Omental fat pad (tissue), 4 donors: ENCODE results near the gene AMBP. TPM values are rescaled to one million over a fixed set of nuclear protein-coding genes. Genes with fewer than 3 reads are reported as not detected.

Experiments used
- ATAC-seq: fragments of 150-250 bp; one replicate; pipeline ENCODE4 v1.9.1; 2016; ENCODE audit warnings: mild to moderate bottlenecking, moderate library complexity; ENCODE audit not compliant: low FRiP score
- DNase-seq: peaks from one replicate; pipeline ENCODE4 v3.0.0-alpha.2; 2019; ENCODE audit warnings: low spot score
- CTCF ChIP-seq, 3 donors: fragments of 450-650 bp; IDR thresholded peaks; one replicate each; pipeline ENCODE4 v1.5.1; 2016 to 2017; ENCODE audit warnings: antibody characterized with exemption in 3 of 3, mild to moderate bottlenecking in 3 of 3, moderate library complexity in 2 of 3
- total RNA-seq, 4 donors: library from RNA; depleted of rRNA; stranded (reverse); fragments of >200 nt; gene quantifications; one replicate each; pipeline ENCODE4 v1.1.0, GENCODE V29; 2016

AMBP gene
- total RNA-seq, 4 donors from 2014 or later = not detected

GRCh38 chr9:114039484-114039883 lies 38.6 kb downstream of the AMBP start:
- DNase-seq (no peak), ATAC-seq (no peak)
- no peak for TF ChIP-seq CTCF (IDR thresholded peaks at IDR 0.05)

- no peak for DNase-seq
- no peak for TF ChIP-seq CTCF (IDR thresholded peaks at IDR 0.05)
- no peak for ATAC-seq
Measured at GRCh38 chr9:114038724-114039313, 39.3 kb downstream of the AMBP start.

- ATAC-seq (no peak), DNase-seq (no peak)
- TF ChIP-seq CTCF (IDR thresholded peaks at IDR 0.05) = no peak
Measured at GRCh38 chr9:114037961-114038723, 40.0 kb downstream of the AMBP start.

- TF ChIP-seq CTCF (IDR thresholded peaks at IDR 0.05) = no peak
- DNase-seq = no peak
- ATAC-seq = no peak
Measured at GRCh38 chr9:114037249-114037648, 40.9 kb downstream of the AMBP start.

GRCh38 chr9:114035845-114036801 lies 42.0 kb downstream of the AMBP start:
- no peak for TF ChIP-seq CTCF (IDR thresholded peaks at IDR 0.05)
- no peak for DNase-seq
- ATAC-seq = no peak

GRCh38 chr9:114035221-114035844 lies 42.8 kb downstream of the AMBP start:
- ATAC-seq (no peak), DNase-seq (no peak)
- TF ChIP-seq CTCF (IDR thresholded peaks at IDR 0.05) = no peak
